ENCODE measurements around the gene IL18BP.

- TF ChIP-seq CTCF (IDR thresholded peaks at IDR 0.05; ENCODE audit: poor library complexity) (no peak), EZH2phosphoT487 (IDR thresholded peaks at IDR 0.05; ENCODE audit: low read depth, severe bottlenecking, unreplicated experiment) (no peak)
Measured at GRCh38 chr11:71976551-71976950, 22.2 kb upstream of the IL18BP start.

Data from hepatocyte (in vitro differentiated cells).